HG02763 (cell line): Measurements from ENCODE around the gene TMTC4.
"Not testable (repeated sequence)": the region's sequence is repeated elsewhere in the genome, so short reads cannot be mapped to it uniquely, and the experiment has no call there.

Source experiments
- ATAC-seq: cut with Tn5 transposase; IDR thresholded peaks from one replicate; pipeline ENCODE4 v1.9.1; 2021; ENCODE audit warnings: mild to moderate bottlenecking, moderate library complexity; ENCODE audit not compliant: unreplicated experiment

Gene TMTC4, protein sequence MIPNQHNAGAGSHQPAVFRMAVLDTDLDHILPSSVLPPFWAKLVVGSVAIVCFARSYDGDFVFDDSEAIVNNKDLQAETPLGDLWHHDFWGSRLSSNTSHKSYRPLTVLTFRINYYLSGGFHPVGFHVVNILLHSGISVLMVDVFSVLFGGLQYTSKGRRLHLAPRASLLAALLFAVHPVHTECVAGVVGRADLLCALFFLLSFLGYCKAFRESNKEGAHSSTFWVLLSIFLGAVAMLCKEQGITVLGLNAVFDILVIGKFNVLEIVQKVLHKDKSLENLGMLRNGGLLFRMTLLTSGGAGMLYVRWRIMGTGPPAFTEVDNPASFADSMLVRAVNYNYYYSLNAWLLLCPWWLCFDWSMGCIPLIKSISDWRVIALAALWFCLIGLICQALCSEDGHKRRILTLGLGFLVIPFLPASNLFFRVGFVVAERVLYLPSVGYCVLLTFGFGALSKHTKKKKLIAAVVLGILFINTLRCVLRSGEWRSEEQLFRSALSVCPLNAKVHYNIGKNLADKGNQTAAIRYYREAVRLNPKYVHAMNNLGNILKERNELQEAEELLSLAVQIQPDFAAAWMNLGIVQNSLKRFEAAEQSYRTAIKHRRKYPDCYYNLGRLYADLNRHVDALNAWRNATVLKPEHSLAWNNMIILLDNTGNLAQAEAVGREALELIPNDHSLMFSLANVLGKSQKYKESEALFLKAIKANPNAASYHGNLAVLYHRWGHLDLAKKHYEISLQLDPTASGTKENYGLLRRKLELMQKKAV

DNA sequence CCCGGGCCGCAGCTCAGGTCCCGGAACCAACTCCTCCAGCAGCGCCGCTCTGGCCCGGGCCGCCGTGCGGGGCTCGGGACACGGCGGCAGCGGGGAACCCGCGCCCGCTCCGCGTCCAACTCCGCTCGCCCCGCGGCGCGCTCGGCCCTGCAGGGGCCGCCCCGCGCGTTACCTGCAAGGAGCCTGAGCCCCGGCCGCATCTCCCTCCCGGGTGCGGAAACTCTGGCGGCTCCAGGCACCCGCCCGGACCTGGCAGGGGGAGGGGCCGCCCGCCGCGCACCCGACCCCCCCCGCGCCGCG, at the start of gene TMTC4:
TSS of gene TMTC4 (minus strand) at position 224 of the 300 bp plus-strand sequence. CDS start 4,433 bp downstream, outside the sequence.
- peak; percentile 45 for ATAC-seq

DNA sequence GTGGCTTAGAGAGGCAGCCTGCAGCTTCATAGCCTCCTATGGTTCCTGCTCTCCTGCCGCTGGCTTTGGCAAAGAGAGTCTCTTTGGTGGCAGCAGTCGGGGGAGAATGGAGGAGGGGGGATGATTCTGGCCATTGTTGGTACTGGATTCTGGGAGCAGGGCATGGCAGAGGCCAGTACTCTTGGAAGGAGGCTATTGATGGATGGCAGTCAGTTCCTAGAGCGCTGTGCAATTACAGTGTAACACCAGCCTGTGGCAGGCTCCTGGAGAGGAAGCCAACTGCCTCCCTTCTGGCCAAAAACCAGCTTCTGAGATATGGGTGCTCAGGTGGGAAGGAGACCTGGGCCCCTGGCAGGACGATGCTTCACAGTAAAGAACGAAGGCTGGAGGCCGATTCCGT, 47.9 kb upstream of the TMTC4 start:
- ATAC-seq = no peak

DNA sequence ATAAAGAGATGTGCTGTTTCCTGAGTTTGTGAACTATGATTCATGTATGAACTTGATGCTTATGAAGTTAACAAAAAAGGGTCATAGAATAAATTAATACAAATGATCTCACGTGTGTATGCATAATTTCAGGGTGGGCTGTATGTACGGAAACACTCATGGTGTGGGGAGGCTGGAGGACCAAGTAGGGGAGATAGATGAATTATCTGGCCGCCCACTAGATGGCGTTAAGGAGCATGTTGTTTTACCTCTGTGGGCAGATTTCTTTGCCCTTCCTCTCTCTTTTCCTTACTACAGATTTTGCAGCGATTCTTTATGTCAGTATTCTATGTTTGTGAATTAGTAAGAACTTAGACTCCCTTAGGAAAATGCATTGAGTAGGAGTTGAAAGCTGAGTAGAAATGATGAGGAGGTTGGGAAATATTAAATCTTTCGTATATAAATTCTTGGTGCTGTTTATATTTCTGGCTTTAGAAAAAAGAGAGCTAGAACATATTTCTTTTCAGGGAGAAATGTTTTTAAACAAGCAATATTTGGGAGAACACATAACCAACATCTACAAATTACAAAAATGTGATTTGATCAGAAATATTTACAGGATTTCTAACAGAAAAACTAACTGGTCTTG, 47.4 kb upstream of the TMTC4 start:
- no peak for ATAC-seq

DNA sequence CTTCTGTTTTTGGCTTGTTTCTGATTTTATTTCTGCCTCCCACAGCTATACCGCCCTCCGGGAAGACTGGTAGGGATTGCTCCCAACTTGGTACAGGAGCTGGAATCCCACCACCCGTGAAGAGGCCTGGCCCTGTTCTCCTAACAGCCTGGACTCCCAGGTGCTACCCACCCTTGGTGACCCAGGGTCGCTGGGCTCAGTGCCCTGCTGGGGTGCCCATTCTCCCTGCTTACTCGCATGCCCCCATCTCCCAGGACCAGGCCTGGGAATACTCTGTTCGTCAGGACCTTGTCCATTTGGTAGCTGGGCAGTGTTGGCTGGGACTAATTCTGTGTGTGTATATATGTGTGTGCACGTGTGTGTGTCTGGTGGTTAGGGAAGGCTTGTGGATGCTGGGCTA, 41.0 kb upstream of the TMTC4 start:
- no peak for ATAC-seq

DNA sequence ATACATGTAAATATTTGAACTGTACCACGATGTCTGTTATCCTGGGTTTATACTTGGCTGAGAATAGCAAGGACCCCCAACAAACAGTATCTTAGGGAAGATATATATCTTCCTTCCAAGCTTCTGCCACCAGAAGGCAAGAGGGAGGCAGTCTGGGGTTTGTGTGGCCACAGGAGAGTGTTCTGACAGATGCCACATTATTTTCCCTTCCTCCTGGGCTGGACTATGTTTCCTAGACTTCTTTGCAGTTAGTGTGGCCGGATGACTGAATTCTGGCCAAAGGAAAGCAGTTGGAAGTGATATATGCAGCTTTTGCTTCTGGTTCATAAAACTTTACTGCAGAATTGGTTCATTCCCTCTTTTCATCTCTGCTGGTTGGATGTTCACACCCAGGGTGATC, 39.9 kb upstream of the TMTC4 start:
- no peak for ATAC-seq

DNA sequence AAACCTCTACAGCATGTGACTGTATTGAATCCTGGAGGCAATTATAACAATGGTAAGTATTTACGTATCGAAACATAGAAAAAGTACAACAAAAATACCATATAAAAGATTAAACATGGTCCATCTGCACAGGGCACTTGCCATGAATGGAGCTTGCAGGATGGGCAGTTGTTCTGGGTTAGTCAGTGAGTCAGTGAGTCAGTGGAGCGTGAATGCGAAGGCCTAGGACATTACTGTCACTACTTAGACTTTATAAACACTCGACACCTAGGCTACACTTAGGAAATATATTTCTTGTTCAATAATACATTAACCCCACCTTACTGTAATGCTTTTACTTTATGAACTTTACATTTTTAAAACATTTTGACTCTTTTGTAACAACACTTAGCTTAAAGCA, 35.6 kb upstream of the TMTC4 start:
- ATAC-seq = no peak

DNA sequence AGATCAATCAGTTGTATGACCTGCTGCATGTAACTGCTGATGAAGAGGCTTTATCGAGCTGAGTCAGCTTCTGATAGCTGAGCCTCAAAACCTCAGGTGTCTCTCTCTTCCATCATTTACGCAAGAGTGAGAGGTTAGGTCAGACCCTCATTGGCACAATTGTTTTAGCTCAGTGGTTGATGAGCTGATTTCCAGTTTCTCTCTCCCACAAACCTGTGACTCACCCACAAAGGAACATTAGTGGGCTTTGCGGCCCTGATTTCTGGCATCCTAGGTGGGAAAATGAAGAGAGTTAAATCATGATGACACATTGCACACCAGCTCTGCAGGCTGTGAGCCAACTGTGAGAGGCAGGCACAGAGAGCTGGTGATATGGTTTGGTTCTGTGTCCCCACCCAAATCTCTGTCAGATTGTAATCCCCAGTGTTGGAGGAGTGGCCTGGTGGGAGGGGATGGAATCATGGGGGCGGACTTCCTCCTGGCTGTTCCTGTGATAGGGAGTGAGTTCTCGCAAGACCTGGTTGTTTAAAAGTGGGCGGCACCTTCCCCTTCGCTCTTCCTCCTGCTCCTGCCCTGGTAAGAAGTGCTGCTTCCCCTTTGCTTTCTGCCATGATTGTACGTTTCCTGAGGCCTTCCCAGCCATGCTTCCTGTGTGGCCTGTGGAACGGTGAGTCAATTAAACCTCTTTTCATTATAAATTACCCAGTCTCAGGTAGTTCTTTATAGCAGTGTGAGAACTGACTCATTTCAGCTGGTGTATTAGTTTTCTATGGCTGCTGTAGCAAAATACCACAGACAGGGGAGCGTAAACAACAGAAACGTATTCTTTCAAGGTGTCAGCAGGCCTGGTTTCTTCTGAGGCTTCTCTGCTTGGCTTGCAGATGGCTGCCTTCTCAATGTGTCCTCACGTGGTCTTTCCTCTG, 33.5 kb upstream of the TMTC4 start:
- ATAC-seq = no peak

DNA sequence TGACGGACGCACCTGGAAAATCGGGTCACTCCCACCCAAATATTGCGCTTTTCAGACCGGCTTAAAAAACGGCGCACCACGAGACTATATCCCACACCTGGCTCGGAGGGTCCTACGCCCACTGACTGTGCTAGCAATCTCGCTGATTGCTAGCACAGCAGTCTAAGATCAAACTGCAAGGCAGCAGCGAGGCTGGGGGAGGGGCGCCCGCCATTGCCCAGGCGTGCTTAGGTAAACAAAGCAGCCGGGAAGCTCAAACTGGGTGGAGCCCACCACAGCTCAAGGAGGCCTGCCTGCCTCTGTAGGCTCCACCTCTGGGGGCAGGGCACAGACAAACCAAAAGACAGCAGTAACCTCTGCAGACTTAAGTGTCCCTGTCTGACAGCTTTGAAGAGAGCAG, 23.7 kb upstream of the TMTC4 start:
- not testable (repeated sequence) for ATAC-seq

DNA sequence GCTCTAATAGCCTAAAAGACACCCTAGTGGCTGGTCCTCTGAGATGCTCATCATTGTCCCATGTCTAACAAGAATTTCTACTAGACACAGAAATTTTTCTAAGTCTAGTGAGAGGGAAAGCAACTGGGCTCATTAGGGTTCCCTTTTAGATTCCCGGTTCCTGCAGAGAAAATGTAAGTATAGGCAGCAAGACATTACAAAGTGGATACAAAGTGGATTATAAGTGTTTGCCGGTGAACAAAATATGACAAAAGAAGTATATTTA, 20.8 kb upstream of the TMTC4 start:
- no peak for ATAC-seq

DNA sequence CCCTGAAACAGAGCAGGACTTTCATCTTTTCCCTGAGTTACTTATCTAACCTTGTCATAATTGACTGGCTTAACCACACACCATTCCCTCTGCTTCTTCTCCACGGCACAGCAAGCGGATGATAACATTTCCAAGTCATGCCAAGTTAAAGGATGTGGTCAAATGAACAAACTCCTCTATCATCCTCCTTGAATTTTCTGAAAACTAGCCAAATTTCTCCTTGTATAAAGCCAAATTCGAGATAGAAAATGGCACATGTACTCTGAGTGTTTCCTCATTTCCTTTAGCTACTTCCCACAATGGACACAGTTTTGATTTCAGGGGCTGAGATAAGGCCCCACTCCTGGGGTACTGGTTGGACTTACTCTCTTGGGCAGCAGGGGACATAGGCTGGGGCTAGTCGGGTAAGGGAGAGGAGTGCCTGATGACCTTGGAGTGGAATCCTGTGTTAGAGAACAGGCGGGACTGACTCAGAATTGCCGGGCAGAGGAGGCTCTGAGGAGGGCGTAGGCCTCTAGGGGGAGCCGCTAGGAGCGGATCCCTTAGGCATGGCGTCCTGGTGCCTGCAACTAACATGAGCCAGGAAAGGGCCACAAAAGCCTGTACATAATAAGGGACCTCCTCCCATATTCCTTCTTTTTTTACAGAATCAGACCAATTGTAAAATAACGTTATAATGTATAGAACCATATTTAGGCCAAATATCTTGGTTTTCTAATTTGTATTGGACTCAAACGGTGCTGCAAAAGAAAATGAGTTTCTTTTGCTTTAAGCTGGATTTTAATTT, 20.3 kb upstream of the TMTC4 start:
- no peak for ATAC-seq

DNA sequence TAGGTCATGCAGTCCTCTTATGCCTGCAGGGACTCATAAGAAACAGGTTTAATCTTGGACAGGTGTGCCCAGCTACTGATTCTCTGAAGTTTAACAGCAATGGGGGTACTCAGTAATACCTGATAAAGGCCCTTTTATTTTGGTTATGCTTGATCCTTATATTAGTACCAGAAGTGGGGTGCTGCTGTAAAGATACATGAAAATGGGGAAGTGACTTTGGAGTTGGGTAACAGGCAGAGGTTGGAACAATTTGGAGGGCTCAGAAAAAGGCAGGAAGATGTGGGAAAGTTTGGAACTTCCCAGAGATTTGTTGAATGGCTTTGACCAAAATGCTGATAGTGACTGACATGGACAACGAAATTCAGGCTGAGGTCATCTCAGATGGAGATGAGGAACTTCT, 14.6 kb upstream of the TMTC4 start:
- no peak for ATAC-seq

DNA sequence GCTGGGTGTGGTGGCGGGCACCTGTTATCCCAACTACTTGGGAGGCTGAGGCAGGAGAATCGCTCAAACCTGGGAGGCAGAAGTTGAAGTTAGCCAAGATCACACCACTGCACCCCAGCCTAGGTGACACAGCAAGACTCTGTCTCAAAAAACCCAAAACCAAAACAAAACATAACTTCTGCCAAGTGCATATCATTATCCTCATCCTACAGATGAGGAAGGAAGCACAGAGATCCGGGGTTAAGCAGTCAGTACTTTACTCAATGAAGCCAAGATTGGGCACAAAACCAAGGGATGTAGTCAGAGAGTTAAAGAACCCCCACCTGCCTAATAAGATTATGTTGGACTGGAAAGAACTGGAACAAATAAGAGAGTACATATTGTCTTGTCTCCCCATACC, 5.5 kb upstream of the TMTC4 start:
- no peak for ATAC-seq

DNA sequence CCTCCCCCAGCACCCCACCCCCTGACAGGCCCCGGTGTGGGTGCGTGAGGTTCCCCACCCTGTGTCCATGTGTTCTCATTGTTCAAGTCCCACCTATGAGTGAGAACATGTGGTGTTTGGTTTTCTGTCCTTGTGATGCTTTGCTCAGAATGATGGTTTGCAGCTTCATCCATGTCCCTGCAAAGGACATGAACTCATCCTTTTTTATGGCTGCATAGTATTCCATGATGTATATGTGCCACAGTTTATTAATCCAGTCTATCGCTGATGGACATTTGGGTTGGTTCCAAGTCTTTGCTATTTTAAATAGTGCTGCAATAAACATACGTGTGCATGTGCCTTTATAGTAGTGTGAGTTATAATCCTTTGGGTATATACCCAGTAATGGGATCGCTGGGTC, 2.5 kb upstream of the TMTC4 start:
- ATAC-seq = not testable (repeated sequence)

DNA sequence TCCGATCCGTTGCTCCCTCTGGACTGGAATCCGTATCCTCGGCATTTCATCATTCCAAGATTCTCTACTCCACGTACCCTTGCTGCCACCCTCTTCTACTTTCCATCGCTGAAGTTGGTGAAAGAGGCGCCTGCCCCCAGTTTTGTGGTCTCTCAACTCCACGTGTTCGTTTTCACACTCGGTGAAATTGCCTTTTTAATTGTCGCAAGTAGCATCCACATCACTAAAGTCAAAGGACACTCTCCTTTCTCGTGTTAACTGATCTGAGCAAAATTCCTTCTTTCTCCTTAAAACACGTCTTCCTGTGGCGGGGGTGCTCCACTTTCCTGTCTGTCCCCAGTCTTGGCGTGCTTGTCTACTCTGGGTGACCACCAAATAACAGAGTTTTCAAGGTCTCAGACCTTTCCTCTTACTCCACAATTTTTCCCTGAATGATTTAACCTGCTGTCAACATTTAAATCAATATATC, 1.1 kb upstream of the TMTC4 start:
- no peak for ATAC-seq

DNA sequence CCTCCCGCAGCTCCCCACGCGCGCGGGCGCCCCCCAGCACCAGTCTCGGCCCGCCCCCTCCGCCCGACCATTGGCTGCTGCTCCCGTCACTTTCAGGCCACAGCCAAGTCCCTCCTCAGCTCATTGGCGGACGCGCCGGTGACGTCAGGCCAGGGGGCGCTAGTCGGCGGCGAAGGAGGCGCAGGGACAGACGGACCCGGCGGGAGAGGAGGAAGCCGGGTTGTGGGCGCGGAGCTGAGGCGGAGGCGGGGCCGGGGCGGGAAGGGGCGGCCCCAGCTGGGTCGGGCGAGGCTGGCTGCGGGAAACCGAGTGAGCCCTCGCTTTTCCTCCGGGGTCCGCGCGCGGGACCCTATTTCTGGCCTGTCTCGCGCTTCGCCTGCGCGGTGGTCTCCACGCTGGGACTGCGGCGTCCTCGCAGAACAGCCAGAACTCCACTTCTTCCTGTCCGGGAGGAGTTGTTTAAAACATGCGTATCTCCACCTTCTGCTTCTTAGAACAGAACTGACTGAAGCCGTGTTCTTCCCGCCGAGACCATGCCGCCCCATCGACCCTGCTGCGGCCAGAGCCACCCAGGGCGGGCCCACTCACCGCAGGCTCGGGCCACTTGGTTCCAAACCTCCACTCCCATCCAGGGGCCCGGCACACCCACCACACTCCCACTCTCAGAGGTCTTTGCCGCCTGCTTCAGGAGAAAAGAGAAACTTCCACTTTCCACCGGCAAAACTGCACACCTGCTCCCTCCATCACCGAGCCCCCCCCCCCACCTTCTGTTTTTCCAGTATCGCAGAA, 471 bp upstream of the TMTC4 start:
- ATAC-seq = peak; percentile 97

DNA sequence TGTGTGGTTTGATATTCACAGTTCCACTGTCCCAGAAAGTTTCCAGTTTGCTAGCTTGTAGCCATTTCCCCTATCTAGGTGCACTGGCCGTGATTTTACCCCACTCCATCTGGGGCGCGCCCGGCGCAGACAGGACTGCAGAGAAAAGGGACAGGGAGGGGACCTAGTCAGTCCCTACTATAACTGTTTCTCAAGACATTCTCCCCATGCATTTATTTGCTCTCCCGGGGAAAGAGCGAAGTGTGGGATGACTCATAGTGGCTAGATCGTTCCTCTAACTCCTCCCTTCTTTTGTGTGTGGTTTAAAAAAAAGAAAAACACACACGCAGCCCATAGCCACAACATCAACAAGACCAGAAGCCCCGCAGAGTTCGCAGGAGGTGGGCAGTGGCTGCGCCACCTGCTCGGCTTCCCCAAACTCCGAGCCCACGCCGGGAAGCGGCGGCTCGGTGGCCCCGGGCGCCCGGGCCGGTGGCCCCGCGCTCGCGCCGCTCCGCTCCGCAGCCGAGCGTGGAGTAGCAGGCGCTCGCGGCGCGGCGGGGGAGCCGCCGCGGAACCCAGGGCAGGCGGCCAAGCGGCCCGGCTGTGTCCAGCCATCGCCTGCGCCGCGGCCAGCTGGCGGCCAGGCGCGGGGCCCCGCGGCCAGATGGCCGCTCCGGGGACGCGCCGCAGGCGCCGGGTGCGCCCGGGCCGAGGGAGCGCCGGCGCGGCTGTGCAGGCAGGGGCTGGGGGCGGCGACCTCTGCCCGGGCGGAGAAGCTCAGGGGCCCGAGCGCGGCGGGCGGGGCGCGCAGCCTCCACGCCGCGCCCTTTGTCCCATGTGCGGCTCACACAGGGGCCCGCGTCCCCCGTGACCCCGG, 653 bp downstream of the TMTC4 start:
- ATAC-seq = peak; percentile 29

DNA sequence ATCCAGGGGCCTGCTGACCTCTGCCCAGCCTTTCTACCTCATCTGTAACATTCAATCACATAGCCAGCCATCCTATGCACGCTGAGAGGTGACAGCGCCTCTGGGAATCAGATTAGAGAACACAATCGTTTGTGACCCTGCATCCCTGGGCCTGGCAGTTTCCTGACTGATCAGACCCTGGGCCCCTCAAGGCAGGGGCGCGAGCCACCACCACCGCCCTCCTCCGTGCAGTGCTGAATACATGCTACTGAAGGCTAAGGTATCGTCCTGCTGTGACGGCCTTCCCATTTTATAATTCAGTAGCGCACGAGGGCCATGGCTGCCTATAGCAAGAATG, 1.3 kb downstream of the TMTC4 start:
- no peak for ATAC-seq

DNA sequence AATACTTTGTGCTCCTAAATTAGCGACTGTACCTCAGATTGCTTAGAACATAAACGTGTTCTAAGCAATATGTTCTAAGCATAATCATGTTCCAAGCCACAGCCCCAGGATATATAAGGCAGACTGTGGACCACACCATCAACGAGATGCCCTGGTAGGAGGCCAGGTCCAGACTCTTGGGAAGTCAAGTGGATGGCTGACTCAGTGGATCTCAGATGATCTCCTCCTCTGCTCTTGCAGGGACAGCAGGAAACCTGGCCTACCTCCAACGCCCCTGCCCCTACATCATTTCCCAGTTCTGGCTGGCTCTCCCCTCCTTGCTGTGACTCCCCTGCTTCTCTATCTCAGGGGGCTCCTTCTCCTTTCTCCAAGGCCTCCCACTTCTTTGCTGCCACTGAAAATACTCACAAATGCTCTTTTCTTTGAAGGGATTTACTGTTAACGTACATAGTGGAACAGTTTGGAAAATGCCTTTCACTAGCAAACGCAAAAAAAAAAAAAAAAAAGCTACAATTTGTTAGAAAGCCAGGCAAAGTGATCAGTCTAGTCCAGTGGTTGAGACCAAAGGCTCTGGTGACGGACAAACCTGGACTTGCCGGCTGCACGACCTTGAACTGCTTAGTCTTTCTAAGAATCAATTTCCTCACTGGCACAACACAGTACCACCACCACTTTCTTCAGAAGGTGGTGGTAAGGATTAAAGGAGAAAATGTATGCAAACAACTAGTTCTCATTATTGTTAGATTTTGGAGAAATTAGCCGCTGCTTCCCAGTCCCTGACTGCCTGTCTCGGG, 3.0 kb downstream of the TMTC4 start:
- ATAC-seq = no peak
